ENCODE data around the gene IFT25.
"Not testable (repeated sequence)": the region's sequence is repeated elsewhere in the genome, so short reads cannot be mapped to it uniquely, and the experiment has no call there.

The IFT25 gene

DNA sequence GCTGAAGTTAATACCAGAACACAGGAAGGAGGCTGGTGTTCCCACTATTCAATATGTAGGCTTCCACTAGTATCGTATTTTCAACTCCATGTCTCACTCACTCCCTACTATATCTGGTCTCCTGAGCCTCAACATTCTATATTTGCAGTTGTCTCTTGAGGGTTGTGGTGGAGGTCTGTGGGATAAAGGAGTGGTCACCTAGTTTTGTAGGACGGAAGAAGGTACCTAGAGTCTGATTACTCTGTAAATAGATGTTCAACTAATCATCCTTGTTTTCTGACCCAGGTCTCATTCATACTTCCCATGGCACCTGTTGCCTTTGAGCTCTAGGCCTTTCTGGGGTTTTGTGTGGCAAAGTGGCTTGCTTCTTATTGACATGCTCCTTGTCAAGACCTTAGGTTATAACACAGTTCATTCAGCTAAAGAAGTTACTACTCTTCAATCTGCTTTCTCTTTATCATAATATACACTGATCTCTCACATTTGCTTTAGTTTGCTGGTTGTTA is 18.1 kb downstream of the IFT25 start:
- DNase-seq = no peak

DNA sequence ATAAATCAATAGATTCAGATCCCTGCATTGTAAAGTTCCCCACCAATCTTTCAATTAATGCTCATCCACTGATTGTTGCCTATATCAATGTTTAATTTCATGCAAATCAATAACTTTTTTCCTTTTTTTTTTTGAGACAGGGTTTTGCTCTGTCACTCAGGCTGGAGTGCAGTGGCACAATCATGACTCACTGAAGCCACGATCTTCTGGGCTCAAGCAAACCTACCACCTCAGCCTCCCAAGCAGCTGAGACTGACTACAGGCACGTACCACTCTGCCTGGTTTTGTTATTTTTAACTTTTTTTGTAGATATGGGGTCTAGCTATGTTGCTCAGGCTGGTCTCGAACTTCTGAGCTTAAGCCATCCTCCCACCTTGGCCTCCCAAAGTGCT is 25.8 kb downstream of the IFT25 start:
- no peak for DNase-seq

DNA sequence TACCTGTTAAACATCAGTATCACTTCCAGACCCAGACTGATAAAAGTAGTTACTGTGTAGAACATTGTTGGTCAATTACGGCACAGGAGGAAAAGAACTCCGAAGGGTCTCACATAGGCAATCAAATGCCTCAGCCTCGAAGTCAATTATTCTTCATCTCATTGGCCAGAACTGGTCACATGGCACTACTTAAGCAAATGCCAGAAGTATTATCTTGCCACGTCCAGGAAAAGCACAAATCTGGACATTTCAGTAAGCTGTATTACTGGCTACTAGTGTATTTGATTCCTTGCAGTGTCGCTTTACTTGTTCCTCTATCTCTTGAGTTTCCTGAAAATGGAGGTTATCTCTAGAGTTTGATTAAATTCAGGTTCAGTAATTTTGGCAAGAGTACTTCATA is 27.2 kb downstream of the IFT25 start:
- no peak for DNase-seq

DNA sequence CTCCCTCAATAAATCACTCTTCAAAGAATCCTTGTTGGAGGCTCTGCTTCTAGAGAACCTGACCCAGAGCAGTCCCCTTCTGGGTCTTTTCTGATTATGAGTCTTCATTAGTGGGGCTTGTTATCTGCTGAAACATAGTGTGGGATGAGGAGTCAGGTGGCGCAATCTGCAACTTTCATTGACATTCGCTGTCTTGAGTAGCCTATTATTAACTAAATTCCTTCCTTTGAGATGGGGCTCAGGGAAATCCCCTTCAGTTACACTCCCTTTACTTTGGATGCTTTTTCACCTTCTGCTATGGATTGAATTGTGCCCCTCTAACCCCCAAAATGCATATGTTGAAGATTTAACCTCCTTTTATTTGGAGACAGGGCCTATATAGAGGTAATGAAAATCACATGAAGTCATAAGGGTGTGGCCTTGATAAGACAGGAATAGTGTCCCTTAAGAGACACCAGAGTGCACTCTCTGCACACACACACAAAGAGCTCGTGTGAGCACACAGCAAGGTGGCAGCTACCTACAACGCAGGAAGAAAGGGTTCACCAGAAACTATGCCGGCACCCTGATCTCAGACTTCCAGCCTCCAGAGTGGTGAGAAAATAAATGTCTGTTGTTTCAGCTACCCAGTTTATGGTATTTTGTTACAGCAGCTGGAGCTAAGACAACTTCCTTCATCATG is 32.0 kb downstream of the IFT25 start:
- DNase-seq = no peak

DNA sequence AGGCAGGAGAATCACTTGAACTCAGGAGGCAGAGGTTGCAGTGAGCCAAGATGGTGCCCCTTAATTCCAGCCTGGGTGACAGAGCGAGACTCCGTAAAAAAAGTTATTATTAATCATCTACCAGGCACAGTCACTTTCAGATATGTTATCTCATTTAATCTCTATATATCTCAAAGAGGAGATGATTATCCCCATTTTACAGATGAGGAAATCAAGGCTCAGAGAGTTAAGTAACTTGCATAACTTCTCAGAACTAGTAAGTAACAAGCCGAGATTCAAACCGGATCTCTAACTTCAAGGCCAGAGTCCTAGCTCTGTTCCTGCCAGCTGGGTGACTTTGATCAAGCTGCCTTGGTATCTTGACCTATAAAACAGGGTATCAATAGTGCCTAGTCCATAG is 34.1 kb downstream of the IFT25 start:
- no peak for DNase-seq

DNA sequence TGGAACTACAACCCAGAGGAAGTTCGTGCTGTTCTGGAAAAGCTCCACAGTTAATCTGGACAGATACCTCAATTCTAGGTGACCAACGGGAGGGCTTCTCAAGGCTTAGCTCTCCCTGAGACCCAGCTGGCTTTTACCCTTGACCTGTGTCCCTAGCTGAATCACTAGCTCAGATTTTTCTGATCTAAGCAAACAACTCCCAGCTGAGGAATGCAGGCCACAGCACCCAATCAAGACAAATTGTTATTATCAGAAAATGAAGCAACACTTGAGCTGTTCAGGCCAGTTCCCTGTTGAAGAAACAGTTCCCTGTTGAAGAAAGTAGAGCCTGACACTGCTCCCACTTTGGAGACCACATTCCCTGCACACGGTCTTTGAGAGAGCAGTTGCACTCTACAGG is 35.6 kb downstream of the IFT25 start:
- no peak for DNase-seq

DNA sequence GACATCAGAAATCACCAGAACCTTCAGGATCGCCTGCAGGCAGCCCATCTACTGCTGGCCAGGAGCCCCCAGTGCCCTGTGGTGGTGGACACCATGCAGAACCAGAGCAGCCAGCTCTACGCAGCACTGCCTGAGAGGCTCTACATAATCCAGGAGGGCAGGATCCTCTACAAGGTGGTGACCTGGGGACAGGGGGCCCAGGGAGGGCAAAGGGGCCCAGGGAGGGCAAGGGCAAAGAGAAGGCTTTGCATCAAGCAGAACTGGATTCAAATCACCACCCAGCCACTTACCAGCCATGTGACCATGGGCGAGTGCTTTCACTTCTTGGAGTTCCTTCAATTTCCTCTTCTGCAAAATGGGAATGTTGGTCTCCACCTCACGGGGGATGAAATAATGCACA is 39.4 kb downstream of the IFT25 start:
- no peak for DNase-seq

DNA sequence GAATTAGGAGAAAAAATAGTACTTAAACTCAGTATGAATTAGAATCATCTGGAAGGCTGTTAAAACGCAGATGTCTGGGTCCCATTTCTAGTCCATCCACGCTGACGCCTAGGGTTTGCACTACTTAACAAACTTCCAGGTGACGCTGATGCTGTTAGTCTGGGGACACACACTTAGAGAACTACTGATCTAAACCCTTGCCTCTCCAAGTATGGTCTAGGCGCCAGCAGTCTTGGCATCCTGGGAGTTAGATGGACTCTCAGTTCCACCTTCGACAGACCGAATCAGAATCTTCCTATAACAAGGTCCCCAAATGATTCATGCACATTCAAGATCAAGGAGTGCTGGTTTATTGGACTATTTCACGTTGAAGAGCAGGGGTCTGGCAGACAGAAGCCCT is 40.0 kb downstream of the IFT25 start:
- no peak for DNase-seq

DNA sequence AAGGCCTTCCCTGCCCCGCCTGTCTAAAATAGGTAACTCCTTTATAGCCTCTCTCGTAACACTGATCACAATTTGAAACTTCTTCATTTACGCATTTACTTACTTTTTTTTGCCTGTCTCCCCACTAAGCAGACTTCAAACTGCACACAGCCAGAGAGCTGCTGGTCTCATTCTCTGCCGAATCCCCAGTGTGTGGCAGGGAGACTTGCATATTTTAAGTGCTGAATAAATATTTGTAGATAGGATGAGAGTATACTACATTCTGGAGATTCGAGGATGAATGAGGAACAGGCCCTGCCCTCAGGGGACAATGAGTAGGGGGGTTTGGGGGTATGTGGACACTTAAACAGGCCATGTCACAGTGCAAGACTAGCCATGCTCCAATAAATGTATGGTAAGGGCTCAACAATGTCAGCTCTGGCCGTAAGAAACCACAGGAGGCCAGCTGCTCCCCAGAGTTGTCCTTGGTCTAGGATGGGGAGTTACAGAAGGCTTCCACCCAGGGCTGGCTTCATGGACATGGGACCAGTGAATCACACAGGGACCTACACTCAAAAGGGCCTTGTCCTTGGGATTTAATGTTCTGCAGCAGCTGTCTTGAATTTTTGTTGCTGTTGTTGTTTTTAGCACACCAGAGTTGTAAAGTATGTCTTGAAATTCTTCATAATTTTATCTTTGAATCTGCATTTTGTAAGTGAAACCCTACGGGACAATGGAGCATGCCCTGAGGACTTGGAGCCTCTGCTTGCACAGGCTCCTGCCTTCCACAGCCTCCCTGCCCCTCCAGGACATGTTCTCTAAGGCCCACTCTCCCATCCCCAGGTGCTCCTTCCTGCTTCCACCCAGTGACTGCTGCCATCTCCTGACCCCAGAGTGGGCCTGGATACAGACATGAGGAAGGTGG is 43.0 kb downstream of the IFT25 start:
- no peak for DNase-seq

DNA sequence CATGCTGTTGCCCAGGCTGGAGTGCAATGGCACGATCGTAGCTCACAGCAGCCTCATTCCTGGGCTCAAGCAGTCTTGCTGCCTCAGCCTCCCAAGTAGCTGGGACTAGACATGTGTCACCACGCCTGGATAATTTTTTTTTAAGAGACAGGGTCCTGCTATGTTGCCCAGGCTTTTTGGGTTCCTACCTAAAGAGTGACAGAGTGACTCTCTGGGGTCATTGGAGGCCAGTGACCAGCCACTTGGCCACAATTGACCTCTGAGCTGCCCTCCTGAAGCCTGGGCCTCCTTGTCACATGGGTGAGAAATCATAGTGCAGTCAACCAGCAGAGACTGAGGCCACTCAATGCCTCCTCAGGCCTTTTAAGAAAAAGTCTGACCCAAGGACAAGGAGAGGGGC is 45.8 kb downstream of the IFT25 start:
- no peak for DNase-seq

DNA sequence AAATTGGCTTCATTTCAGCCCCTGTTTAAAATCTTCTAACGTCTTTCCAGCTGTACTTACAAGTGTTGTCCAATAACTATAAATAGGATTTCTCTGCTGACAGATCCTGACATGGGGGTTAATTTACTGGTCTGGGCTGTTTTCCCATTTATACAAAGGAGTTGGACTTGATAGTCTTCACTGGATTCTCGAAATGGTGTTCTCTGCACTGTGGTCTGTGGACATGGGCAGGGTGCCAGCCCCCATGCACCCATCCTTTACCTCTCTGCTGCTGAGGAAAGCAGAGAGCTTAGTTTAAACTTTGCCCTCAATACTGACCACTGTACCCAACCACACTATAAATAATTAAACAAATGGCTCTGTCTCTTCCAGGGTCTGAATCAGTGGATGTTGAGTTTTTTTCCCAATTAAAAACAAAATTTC is 46.3 kb downstream of the IFT25 start:
- DNase-seq = no peak

DNA sequence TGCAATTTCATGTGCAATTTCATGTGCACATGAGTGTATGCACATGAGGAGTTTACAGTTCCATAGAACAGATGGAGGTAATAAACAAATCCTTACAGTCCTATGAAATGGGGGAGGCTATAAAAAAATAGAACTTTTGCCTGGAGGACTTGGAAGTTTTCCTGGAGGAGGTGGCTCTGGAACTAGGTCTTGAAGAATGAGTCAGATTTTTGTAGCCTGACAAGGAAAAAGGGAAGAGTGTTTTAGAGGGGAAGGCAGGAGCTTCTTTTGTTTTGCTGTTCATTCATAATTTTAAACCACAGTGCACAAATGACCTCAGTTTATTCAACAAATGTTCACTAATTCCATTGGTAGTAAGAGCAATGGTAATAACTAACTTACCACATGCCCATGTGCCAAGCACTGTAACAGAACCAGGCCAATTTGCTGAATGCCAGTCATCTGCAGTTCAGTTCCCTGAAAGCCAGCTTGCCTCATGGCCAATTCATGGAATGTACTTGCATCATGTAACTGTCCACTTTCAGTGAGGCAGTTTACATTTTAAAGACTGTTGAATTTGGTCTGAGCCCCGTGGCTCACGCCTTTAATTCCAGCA is 48.8 kb downstream of the IFT25 start:
- no peak for DNase-seq

DNA sequence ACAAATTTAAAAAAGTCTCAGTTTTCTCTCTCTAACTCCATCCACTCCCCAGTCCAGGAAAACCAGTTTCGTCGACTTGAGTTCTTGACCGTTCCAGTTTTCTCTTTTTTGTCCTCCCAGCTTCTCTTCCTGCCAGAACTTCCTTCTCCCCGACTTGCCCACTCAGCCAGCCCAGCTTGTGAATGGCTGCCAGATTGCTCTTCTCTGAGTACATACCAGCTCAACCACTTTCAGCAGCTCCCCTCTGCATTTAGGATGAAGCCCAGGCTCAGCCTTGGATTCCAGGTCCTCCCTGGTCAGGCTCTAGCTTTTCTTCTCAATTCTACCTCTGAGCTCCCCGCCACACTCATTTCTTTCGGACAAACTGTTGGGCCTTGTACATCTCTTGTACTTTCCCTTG is 50.1 kb downstream of the IFT25 start:
- no peak for DNase-seq

DNA sequence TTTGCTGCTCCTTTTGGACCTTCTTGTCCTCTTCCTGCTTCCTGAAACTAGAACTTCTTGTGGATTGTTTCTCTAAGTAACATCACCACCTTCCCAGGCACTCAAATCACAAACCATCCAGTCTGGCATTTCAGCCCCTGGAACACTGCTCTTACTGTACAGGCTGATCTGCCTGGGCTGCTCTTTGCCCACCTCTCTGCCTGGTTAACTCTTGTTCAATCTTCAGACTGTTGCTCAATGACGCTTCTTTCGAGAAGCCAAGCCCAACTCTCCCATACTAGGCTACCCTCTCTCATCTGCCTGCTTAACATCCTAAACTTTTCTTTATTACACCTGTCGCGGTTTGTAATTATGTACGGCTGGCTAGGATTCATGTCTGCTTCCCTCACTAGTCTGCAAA is 50.9 kb downstream of the IFT25 start:
- no peak for DNase-seq

DNA sequence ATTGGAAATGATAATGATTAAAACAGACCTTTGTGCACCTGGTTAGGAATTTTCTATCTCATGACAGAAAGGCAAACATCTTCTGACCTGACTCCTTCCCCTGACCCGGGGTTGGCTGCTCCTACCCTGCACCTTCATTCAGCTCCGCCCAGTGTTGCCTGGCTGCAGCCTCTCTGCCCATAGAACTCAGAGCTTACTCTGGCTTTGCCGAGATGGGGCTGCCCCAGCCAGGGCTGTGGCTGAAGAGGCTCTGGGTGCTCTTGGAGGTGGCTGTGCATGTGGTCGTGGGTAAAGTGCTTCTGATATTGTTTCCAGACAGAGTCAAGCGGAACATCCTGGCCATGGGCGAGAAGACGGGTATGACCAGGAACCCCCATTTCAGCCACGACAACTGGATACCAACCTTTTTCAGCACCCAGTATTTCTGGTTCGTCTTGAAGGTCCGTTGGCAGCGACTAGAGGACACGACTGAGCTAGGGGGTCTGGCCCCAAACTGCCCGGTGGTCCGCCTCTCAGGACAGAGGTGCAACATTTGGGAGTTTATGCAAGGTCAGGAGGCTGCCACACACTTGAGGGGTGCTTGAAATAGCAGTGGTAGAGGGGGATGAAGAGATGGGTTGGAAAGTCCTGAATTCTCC is 51.4 kb downstream of the IFT25 start, which contains the start of gene DIO1:
DIO1 (plus strand) TSS at position 189 of the 638 bp plus-strand sequence; CDS start at position 213, 24 bp downstream.
- DNase-seq = no peak

DNA sequence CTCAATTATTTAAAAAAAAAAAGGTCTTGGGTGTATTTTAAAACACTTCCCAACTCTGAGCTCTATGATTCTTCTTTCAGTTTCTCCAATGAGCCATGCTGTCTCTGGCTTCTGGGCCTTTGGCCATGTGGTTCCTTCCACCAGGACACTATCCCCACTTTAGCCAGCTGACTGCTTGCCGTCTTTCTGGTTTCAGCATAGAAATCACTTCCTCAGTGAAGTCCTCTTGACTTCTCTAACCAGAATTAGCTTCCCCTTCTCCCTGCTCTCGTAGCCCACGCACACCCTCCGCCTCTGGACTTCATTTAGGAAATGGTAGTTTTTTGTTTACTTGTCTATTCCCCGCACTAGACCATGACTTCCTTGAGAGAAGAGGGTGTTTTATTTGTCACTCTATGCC is 52.6 kb downstream of the IFT25 start:
- no peak for DNase-seq

DNA sequence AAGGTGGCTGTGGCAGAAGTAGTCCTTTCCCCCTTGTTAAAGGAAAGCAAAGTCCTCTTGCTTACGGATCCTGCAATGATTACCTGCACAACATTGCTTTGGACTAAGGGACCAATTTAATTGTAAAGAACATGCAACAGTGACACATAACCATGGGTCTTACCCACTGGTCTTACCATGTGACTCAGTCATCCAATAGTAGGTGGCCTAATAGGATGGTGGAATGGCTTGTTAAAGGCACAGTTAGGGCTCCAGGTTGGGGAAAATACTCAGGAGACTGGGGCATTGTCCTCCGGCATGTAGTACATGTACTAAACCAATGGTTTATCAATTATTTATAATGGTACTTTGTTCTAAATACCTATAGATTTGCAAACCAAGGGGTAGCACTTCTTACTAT is 53.8 kb downstream of the IFT25 start:
- DNase-seq = no peak

DNA sequence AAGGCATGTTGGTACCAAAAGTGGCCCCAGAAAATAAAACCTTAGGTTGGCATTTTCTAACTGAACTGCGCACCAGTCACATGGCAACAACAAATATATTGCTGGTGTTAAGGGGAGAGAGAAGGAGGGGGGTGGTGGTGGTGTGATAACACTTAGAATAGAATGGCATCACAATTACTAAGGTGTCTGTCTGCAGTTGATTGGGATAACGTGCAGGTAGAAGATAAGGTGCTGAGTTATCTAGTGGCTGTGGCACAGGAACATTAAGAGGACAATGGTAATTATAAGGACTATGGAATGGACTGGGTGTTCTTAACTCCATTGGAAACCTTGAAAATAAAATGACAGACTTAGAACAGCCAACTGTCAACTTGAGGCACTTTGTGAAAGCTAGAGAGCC is 54.5 kb downstream of the IFT25 start:
- DNase-seq = no peak

DNA sequence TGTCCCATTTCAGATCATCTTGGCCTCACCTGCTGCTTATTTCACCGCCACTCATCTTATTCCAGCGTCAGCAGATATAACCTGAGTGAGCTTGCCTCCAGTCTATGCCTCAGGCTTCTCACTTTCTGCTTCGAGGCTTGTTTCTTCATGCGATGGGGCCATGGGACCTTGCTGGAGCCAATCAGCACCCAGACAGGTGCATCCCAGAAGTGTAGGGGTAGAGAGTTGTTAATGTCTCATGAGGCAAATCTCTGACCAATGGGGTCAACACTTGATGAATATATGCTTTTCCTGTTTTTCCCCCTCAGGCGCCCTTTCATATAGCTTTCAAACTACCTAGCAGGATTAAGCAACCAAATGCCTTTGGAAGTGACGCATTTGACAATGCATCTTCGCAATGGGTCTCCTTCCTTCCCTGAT is 55.0 kb downstream of the IFT25 start:
- DNase-seq = no peak

DNA sequence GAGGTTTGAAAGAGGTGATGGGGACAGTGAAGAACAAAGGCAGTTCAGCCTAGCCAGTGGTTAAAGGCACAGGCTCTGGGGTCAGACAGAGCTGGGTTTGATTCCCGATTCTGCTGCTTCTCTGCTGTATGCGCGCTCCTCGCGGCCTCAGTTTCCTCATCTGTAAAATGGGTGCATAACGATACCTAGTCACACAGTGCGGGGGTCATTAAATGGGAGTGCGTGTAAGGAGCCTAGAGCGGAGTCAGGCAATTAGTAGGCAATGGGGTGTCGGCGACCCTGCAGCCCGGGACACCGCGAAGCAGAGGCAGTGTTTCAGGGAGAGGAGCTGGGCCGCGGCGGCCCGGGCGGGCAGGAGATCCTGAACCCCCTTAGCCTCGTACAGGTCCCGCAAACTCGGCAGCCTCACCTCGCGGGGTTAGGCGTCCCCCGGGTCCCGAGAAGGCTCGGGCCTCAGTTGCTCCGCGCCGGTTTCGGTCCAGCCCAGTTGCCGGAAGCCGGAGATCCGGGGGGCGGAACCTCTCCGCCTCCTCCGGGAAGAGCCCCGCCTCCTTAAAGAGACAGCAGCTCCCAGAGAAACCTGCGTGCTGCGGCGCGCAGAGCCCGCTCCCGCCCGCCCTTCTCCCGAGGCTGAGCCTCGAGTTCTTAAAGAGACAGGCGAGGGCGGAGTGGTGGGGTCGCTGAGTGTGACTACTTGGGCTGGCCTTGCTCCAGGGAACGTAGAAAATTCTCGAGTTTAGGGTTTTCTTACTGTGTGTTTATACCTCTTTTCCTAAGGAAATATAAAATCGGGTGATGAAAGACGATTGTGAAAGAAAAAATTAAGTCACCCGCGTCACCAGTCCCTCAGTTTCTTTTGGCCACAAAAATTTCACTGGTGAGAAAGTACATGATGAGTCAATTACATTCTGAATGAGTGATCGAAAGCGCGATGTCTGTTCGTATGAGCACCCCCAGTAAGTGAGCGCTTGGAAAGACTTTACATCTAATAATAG is 55.9 kb downstream of the IFT25 start, which contains the start of gene YIPF1:
YIPF1 (minus strand) TSS at position 494 of the 995 bp plus-strand sequence. CDS start 860 bp downstream, outside the sequence.
- DNase-seq = peak; percentile 86

DNA sequence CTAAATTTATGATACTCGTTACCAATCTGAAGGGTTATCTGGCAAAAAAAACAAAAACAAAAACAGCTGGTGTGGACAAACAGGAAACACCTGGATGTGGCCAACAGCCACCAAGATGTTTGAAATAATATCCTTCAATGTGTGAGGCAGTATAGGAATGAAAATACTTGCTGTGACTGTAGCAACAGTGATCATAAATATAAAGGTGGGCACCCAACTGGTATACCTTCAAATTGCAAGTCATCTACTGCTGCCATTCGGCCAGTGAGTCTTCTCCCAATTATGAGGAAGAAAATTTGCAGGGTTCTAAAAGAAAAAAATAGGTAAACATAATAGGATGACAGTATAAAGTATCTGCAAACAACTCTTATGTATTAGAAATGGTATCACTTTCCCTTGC is 56.8 kb downstream of the IFT25 start:
- DNase-seq = no peak

DNA sequence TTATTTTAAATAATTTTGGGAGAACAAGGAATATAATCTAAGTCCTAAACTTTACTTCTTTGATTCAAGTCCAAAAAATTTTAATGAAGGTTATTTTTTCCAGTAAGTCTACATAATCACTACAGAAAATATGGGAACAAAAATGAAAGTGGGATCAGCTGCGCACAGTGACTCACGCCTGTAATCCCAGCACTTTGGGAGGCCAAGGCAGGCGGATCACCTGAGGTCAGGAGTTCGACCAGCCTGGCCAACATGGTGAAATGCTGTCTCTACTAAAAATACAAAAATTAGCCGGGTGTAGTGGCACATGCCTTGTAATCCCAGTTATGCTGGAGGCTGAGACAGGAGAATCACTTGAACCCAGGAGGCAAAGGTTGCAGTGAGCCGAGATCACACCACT is 61.9 kb downstream of the IFT25 start:
- DNase-seq = not testable (repeated sequence)
